ENCODE results near the gene DIPK1A. TPM values are rescaled to one million over a fixed set of nuclear protein-coding genes. Genes with fewer than 3 reads are reported as not detected.

DIPK1A gene
- total RNA-seq, 1 experiment from 2014 or later = 10.5 TPM

- Histone ChIP-seq H3K27ac (peak overlapping the region; percentile 88), H3K79me2 (ENCODE audit: low read depth) (no peaks in the 10 kb centered on the region), H3K9me3 (ENCODE audit: insufficient read depth, low read depth) (no peaks in the 10 kb centered on the region), H3K36me3 (ENCODE audit: low read depth) (no peaks in the 10 kb centered on the region), H3K27me3 (ENCODE audit: insufficient read depth, low read depth) (no peaks in the 10 kb centered on the region), H2AFZ (peak overlapping the region; percentile 19; the same call in 1 of the 2 replicates), H4K20me1 (ENCODE audit: insufficient read depth) (no peaks in the 10 kb centered on the region), H3F3A (ENCODE audit: insufficient read depth, low read depth) (peaks cover 45% of the 10 kb centered on the region), H3K4me2 (peak overlapping the region; percentile 76), H3K4me1 (replicated peaks; ENCODE audit: insufficient read depth) (peaks cover 64% of the 10 kb centered on the region), H3K9me2 (ENCODE audit: insufficient read depth) (no peaks in the 10 kb centered on the region), H3K4me3 (no peak overlapping the region)
- BruUV-seq (replicated peaks) = no TSS peak
- ChIA-PET CTCF (interaction anchor here (0.6 kb wide), 1 partner anchor 51 kb away, joined by 3 read pairs; no protein-coding TSS in a partner anchor), POLR2A (ENCODE audit: unreplicated experiment) (no interaction called here)
- intact Hi-C loops (cut with micrococcal nuclease; ENCODE audit: unreplicated experiment) = no loop called here
- peak in 1 of 2 experiments; percentile 41 for DNase-seq
- TF ChIP-seq EZH2 (IDR thresholded peaks at IDR 0.05; ENCODE audit: low read depth) (no peak), CTCF (conservative IDR thresholded peaks at IDR 0.05) (no peak)
Measured at GRCh38 chr1:93001893-93002292, 40.6 kb upstream of the DIPK1A start.

- TF ChIP-seq EZH2 (IDR thresholded peaks at IDR 0.05; ENCODE audit: low read depth) (no peak), CTCF (conservative IDR thresholded peaks at IDR 0.05) (no peak)
- Histone ChIP-seq H3K9me2 (ENCODE audit: insufficient read depth) (no peaks in the 10 kb centered on the region), H3K27me3 (ENCODE audit: insufficient read depth, low read depth) (no peaks in the 10 kb centered on the region), H3K79me2 (ENCODE audit: low read depth) (no peaks in the 10 kb centered on the region), H3K27ac (peak overlapping the region; percentile 88), H4K20me1 (ENCODE audit: insufficient read depth) (no peaks in the 10 kb centered on the region), H3K4me2 (peak overlapping the region; percentile 76), H3K9me3 (ENCODE audit: insufficient read depth, low read depth) (no peaks in the 10 kb centered on the region), H3K4me1 (replicated peaks; ENCODE audit: insufficient read depth) (peaks cover 75% of the 10 kb centered on the region), H3K4me3 (peak overlapping the region; percentile 37; the same call in 1 of the 2 replicates), H2AFZ (no peak overlapping the region), H3F3A (ENCODE audit: insufficient read depth, low read depth) (peaks cover 57% of the 10 kb centered on the region), H3K36me3 (ENCODE audit: low read depth) (no peaks in the 10 kb centered on the region)
- intact Hi-C loops (cut with micrococcal nuclease; ENCODE audit: unreplicated experiment) = loop anchor here (1.0 kb wide), 1 partner anchor 15 kb away; no protein-coding TSS in a partner anchor
- BruUV-seq (replicated peaks) = no TSS peak
- ChIA-PET CTCF (interaction anchor here (0.5 kb wide), 1 partner anchor 162 kb away, joined by 4 read pairs; no protein-coding TSS in a partner anchor), POLR2A (ENCODE audit: unreplicated experiment) (interaction anchor here (0.6 to 1.1 kb wide), 3 partner anchors 15 to 196 kb away, joined by 4 to 6 read pairs (median 6); no protein-coding TSS in a partner anchor)
- peak; percentile 41 to 99 for DNase-seq
Measured at GRCh38 chr1:93000751-93001175, 39.5 kb upstream of the DIPK1A start.

GRCh38 chr1:93000291-93000690, 39.0 kb upstream of the DIPK1A start:
- Histone ChIP-seq H3K4me1 (replicated peaks; ENCODE audit: insufficient read depth) (peaks cover 79% of the 10 kb centered on the region), H3K9me3 (ENCODE audit: insufficient read depth, low read depth) (no peaks in the 10 kb centered on the region), H4K20me1 (ENCODE audit: insufficient read depth) (no peaks in the 10 kb centered on the region), H3K27ac (peak overlapping the region; percentile 88), H3K79me2 (ENCODE audit: low read depth) (no peaks in the 10 kb centered on the region), H3F3A (ENCODE audit: insufficient read depth, low read depth) (peaks cover 60% of the 10 kb centered on the region), H3K36me3 (ENCODE audit: low read depth) (no peaks in the 10 kb centered on the region), H3K4me2 (peak overlapping the region; percentile 76), H3K4me3 (peak overlapping the region; percentile 37; the same call in 1 of the 2 replicates), H3K27me3 (ENCODE audit: insufficient read depth, low read depth) (no peaks in the 10 kb centered on the region), H3K9me2 (ENCODE audit: insufficient read depth) (no peaks in the 10 kb centered on the region), H2AFZ (peak overlapping the region; percentile 62)
- intact Hi-C loops (cut with micrococcal nuclease; ENCODE audit: unreplicated experiment) = loop anchor here (1.0 kb wide), 1 partner anchor 15 kb away; no protein-coding TSS in a partner anchor
- no TSS peak for BruUV-seq (replicated peaks)
- TF ChIP-seq EZH2 (IDR thresholded peaks at IDR 0.05; ENCODE audit: low read depth) (no peak), CTCF (conservative IDR thresholded peaks at IDR 0.05) (no peak)
- ChIA-PET CTCF (interaction anchor here (0.7 kb wide), 1 partner anchor 345 kb away, joined by 3 read pairs; no protein-coding TSS in a partner anchor), POLR2A (ENCODE audit: unreplicated experiment) (interaction anchor here (0.6 to 1.1 kb wide), 3 partner anchors 15 to 196 kb away, joined by 4 to 6 read pairs (median 6); no protein-coding TSS in a partner anchor)
- peak in 1 of 2 experiments; percentile 11 for DNase-seq

Data from PC-9 (cell line).